HG03571 (cell line): ENCODE data around the gene HOXD9.

Experiments used
- ATAC-seq: cut with Tn5 transposase; IDR thresholded peaks from one replicate; pipeline ENCODE4 v1.9.1; 2021; ENCODE audit not compliant: unreplicated experiment

HOXD9 gene

GRCh38 chr2:176098366-176099158 lies 24.0 kb upstream of the HOXD9 start:
- no peak for ATAC-seq

GRCh38 chr2:176099159-176099727 lies 23.3 kb upstream of the HOXD9 start:
- no peak for ATAC-seq

GRCh38 chr2:176099728-176100546 lies 22.6 kb upstream of the HOXD9 start, which contains the start of gene HOXD12:
Gene HOXD12 (plus strand): TSS chr2:176099795. CDS start chr2:176099802, 7 bp downstream.
- no peak for ATAC-seq

DNA sequence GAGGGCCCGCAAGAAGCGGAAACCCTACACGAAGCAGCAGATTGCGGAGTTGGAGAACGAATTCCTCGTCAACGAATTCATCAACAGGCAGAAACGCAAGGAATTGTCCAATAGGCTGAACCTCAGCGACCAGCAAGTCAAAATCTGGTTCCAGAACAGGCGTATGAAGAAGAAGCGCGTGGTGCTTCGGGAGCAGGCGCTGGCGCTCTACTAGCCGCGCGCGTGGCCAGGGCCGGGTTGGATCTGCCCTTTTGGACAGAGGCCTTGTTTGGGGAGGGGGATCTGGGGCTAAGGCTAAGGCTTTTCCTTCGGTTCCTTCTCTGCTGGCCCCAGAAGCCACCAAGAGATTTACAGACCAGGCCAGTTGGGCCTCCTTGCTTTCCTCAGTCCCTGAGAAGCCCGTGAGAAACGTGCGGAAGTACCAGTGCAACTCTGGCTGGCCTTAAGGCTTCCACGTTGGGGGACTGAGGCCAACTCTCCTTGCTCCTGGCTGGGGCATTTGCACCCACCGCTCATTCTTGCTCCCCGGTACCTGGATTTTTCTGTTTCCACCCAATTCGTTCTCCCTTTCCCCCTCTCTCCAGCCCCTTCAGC lies 21.9 kb upstream of the HOXD9 start:
- ATAC-seq: no peak

DNA sequence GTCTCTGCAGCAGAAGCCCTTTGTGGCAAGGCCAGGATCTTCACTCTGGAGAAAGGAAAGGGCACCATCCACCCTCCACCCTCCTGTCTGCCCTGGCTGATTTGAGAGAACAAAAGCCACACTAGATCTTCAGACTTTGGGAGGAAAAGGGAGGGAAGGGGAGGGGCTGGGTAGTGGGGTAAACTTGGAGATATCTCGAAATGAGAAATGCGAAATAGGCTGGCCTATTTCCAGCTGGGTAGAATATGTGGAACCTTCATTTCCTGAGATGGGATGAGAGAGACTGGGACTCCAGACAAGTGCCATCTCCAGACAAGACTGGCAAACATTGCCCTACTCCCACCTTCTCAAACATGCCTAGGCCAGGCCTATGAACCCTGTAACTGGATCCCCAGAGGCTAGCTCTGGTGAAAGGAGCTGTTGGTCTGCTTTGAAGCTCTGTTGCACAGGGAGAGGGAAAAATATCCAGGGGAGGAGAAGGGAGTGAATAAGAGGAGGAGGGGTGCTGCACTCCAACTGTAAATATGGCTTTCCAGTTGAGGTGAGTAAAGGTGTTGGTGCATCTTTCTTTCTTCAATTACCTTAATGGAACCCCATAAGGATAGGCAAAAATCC lies 21.2 kb upstream of the HOXD9 start:
- ATAC-seq: no peak

- ATAC-seq: no peak
These were observed 20.7 kb upstream of the HOXD9 start for GRCh38 chr2:176101842-176102241.

GRCh38 chr2:176102309-176102866 lies 20.1 kb upstream of the HOXD9 start:
- ATAC-seq: no peak

DNA sequence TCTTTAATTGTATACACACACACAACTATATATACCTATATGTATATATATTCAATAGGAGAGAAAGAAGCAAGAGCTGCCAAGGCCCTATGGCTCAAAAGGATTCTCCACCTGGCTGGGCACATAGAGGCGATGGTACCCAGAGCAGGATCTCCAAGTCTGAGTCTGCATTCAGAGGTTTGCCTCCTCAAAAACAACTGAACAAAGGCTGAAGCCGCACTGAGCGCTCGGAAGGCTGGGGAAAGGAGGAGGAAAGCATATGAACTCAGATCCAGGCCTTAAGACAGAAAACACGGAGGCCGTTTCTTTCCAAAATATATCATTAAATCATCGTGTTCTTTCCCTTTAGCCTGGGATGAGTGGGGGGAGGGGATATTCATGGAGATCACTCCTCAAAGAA lies 19.3 kb upstream of the HOXD9 start:
- no peak for ATAC-seq

GRCh38 chr2:176103742-176104315 lies 18.7 kb upstream of the HOXD9 start:
- ATAC-seq: no peak

GRCh38 chr2:176104316-176105077 lies 18.0 kb upstream of the HOXD9 start:
- no peak for ATAC-seq

GRCh38 chr2:176105078-176105729 lies 17.3 kb upstream of the HOXD9 start:
- ATAC-seq: no peak

GRCh38 chr2:176105730-176106580 lies 16.6 kb upstream of the HOXD9 start:
- ATAC-seq: no peak

DNA sequence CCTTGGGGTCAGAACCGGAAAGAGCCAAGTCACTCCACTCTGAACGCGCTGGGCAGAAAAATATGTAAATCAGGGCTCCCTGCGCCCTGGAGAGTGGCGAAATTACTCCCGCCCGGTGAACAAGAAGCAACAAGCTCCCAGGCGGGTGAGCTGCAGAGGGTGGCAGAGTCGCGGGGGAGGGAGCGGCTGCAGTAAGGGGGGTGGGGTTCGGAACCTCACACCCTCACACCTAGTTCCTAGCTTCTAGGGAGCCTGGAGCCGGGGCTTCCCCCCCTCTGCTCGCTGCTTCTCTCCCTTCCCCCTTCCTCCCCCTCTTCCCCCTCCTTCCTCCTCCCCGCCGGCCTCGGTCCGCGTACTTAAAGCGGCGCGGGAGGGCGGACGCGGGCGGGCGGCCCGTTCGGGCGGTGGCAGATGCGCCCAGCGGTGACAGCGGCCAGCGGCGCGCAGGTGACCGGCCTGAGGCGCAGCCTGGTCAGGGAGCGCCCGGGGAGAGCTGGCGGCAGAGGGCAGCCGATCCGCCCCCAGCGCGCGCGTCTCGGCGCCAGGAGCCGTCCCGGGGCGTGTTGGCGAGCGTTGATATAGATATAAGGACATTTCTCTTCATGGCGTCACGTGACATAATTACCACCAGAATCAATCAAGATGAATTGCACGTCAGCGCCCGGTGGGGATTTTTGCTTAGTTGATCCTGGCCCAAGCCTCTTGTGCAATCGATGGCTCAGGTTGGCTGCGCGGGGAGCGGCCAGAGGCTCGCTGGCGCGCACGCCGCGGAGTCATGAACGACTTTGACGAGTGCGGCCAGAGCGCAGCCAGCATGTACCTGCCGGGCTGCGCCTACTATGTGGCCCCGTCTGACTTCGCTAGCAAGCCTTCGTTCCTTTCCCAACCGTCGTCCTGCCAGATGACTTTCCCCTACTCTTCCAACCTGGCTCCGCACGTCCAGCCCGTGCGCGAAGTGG lies 15.7 kb upstream of the HOXD9 start, which contains the start of gene HOXD11:
TSS of gene HOXD11 (plus strand) at position 700 of the 959 bp plus-strand sequence. CDS start at position 776, 76 bp downstream.
- ATAC-seq: no peak

GRCh38 chr2:176107731-176108181 lies 14.8 kb upstream of the HOXD9 start:
- ATAC-seq: no peak

DNA sequence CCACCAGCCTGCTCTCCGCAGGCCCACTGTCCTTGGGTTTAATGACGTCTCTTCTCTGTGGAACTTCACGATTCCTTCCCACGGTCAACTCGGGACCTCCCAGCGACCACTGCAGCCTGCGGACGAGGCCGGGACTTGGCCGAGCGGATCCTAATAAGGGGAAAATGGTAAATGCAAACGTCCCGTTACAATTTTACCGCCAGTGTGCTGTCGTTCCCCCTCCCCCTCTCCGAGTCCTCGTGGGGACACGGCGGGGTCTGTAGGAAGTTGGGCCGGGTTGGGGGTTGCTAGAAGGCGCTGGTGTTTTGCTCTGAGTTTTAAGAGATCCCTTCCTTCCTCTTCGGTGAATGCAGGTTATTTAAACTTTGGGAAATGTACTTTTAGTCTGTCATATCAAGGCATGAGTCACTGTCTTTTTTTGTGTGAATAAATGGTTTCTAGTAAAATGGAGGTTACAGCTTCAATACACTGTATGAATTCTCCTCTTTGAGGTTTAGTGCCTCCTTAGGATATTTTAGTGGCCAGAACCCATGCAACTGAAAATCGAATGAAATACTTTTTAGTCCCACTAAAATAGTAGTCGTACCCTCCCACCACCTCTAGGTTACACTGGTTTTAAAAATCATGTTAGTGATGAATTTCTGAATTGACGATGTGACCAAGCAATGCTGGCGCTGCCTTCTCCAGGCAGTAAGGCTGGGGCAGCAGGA lies 13.2 kb upstream of the HOXD9 start:
- no peak for ATAC-seq

GRCh38 chr2:176109946-176110345 lies 12.6 kb upstream of the HOXD9 start:
- ATAC-seq: no peak
